Ovary (tissue), 3 donors: ENCODE data around the gene LONRF2.

Source experiments
- CTCF ChIP-seq, 3 donors: fragments of 450-650 bp in 2 of 3; fragments of 200-600 bp in 1 of 3; IDR thresholded peaks; one replicate each; pipeline versions ENCODE4 v1.5.1 to v1.8.0; 2016 to 2022; ENCODE audit warnings: antibody characterized with exemption in 3 of 3, mild to moderate bottlenecking in 1 of 3
- EP300 ChIP-seq: sonication (generic); formaldehyde crosslinking; IDR thresholded peaks from one replicate; pipeline ENCODE4 v1.6.1; 2017; ENCODE audit warnings: antibody characterized with exemption
- POLR2A ChIP-seq: fragments of 450-650 bp; IDR thresholded peaks from one replicate; pipeline ENCODE4 v1.6.1; 2017; ENCODE audit warnings: antibody characterized with exemption, mild to moderate bottlenecking, moderate library complexity
- donor health status: DM: no; HTN: no; CAD: no.

- TF ChIP-seq CTCF (IDR thresholded peaks at IDR 0.05) = no peak
- TF ChIP-seq EP300 = no peak
- no peak for TF ChIP-seq POLR2A
Observed at GRCh38 chr2:100245681-100246080, 76.6 kb downstream of the LONRF2 start.
